SK-N-SH (cell line): ENCODE data around the gene SLC24A3. TPM values are rescaled to one million over a fixed set of nuclear protein-coding genes. Genes with fewer than 3 reads are reported as not detected.

Source experiments
- CTCF ChIA-PET: fragments of 300-600, 350-600 bp; formaldehyde crosslinking; extraction: SDS; loops from one replicate; lab custom pipeline; 2021; lab: Yijun Ruan, JAX
- POLR2A ChIA-PET: fragments of 350-600 bp; sonication (Branson Sonifier 250); formaldehyde crosslinking; extraction: SDS; loops from one replicate; lab custom pipeline; 2020; ENCODE audit warnings: antibody characterized with exemption, inconsistent platforms; lab: Yijun Ruan, JAX
- DNase-seq: peaks from one replicate; pipeline ENCODE4 v3.0.0; 2012
- H2AFZ ChIP-seq: fragments of 200-600 bp; sonication (generic); 2 replicates; pipeline ENCODE4 v1.8.1; 2016; ENCODE audit warnings: antibody characterized with exemption, mild to moderate bottlenecking, low read depth
- H3F3A ChIP-seq: fragments of 200-600 bp; sonication (generic); replicated peaks from 2 replicates; pipeline ENCODE3; 2016; ENCODE audit warnings: antibody characterized with exemption, mild to moderate bottlenecking; ENCODE audit not compliant: insufficient read depth
- H3K27ac ChIP-seq, 2 experiments: fragments of 200-500 bp in 1 of 2; fragments of 200-600 bp in 1 of 2; sonication (Bioruptor generic) in 1 of 2; sonication (generic), shearing (Covaris generic) in 1 of 2; 2 replicates each; pipeline versions ENCODE4 v1.5.1 to v1.6.1; 2014 to 2016; ENCODE audit warnings: low read depth in 2 of 2, inconsistent platforms in 1 of 2, low read length in 1 of 2, mild to moderate bottlenecking in 1 of 2, mixed read lengths in 1 of 2
- H3K27me3 ChIP-seq: fragments of 200-600 bp; sonication (generic), shearing (Covaris generic); 2 replicates; pipeline ENCODE4 v1.6.1; 2016; ENCODE audit warnings: mixed run types; ENCODE audit not compliant: insufficient read depth
- H3K36me3 ChIP-seq, 2 experiments: fragments of 200-500 bp in 1 of 2; fragments of 200-600 bp in 1 of 2; sonication (Bioruptor generic) in 1 of 2; sonication (generic) in 1 of 2; replicated peaks in 1 of 2; 2 replicates each; pipeline versions ENCODE3 to v1.5.1; 2014 to 2016; ENCODE audit warnings: low read length in 1 of 2, mild to moderate bottlenecking in 1 of 2; ENCODE audit not compliant: insufficient read depth in 2 of 2, control insufficient read depth in 1 of 2
- H3K4me1 ChIP-seq, 2 experiments: fragments of 200-500 bp in 1 of 2; fragments of 200-600 bp in 1 of 2; sonication (Bioruptor generic) in 1 of 2; sonication (generic), shearing (Covaris generic) in 1 of 2; 2 replicates each; pipeline versions ENCODE4 v1.5.1 to v1.6.1; 2014 to 2016; ENCODE audit warnings: low read depth in 1 of 2, low read length in 1 of 2, mixed run types in 1 of 2; ENCODE audit not compliant: insufficient read depth in 2 of 2, control insufficient read depth in 1 of 2
- H3K4me2 ChIP-seq: fragments of 200-600 bp; sonication (generic), shearing (Covaris generic); 2 replicates; pipeline ENCODE4 v1.6.1; 2017; ENCODE audit warnings: mixed run types
- H3K4me3 ChIP-seq, 2 experiments: fragments of 200-500 bp in 1 of 2; fragments of 200-600 bp in 1 of 2; sonication (Bioruptor generic) in 1 of 2; sonication (generic), shearing (Covaris generic) in 1 of 2; 2 replicates each; pipeline versions ENCODE4 v1.5.1 to v1.8.1; 2014 to 2016; ENCODE audit warnings: low read depth in 2 of 2, inconsistent platforms in 1 of 2, low read length in 1 of 2, mild to moderate bottlenecking in 1 of 2, mixed read lengths in 1 of 2, moderate library complexity in 1 of 2
- H3K79me2 ChIP-seq: fragments of 200-600 bp; sonication (generic); 2 replicates; pipeline ENCODE4 v1.8.1; 2017; ENCODE audit warnings: mild to moderate bottlenecking; ENCODE audit not compliant: insufficient read depth
- H3K9ac ChIP-seq: fragments of 200-600 bp; sonication (generic); 2 replicates; pipeline ENCODE4 v1.6.1; 2017; ENCODE audit warnings: mixed run types
- H3K9me2 ChIP-seq: fragments of 200-600 bp; sonication (generic); 2 replicates; pipeline ENCODE4 v1.6.1; 2017; ENCODE audit warnings: mixed run types
- H3K9me3 ChIP-seq: fragments of 200-600 bp; sonication (generic); 2 replicates; pipeline ENCODE4 v1.6.1; 2017; ENCODE audit warnings: mixed run types, mild to moderate bottlenecking, moderate library complexity
- H4K20me1 ChIP-seq: fragments of 200-600 bp; sonication (generic); 2 replicates; pipeline ENCODE4 v1.6.1; 2017; ENCODE audit warnings: mild to moderate bottlenecking, mixed run types; ENCODE audit not compliant: insufficient read depth
- CHD2 ChIP-seq: fragments of 150-350 bp; IDR thresholded peaks from 2 replicates; pipeline ENCODE4 v1.6.1; 2018; ENCODE audit warnings: low read length; ENCODE audit not compliant: partially characterized antibody
- CTCF ChIP-seq: fragments of 200-600 bp; sonication (generic); IDR thresholded peaks from 2 replicates; pipeline ENCODE4 v1.6.1; 2017; ENCODE audit warnings: antibody characterized with exemption, mild to moderate bottlenecking, moderate library complexity
- EP300 ChIP-seq, 2 experiments: IDR thresholded peaks; 2 replicates each; pipeline versions ENCODE4 v1.4.0 to v1.6.1; 2012; ENCODE audit warnings: borderline replicate concordance in 1 of 2, low read depth in 1 of 2, low read length in 1 of 2
- EZH2phosphoT487 ChIP-seq: fragments of 200-600 bp; sonication (generic); IDR thresholded peaks from 2 replicates; pipeline ENCODE4 v1.6.1; 2017; ENCODE audit warnings: low read depth, mixed run types, mild to moderate bottlenecking, antibody characterized with exemption, moderate library complexity, borderline replicate concordance
- FOSL2 ChIP-seq: IDR thresholded peaks from 2 replicates; pipeline ENCODE4 v1.4.0; 2012; ENCODE audit warnings: low read depth, mild to moderate bottlenecking, moderate library complexity, borderline replicate concordance
- FOXM1 ChIP-seq: IDR thresholded peaks from 2 replicates; pipeline ENCODE4 v1.4.0; 2012; ENCODE audit warnings: low read depth, mild to moderate bottlenecking
- GATA2 ChIP-seq: sonication (generic); formaldehyde crosslinking; IDR thresholded peaks from 2 replicates; pipeline ENCODE4 v1.5.0; 2020; ENCODE audit warnings: mild to moderate bottlenecking, missing genetic modification reagents
- JUND ChIP-seq: IDR thresholded peaks from 2 replicates; pipeline ENCODE4 v1.4.0; 2012
- MAX ChIP-seq: IDR thresholded peaks from 2 replicates; pipeline ENCODE4 v1.4.0; 2012; ENCODE audit warnings: low read depth
- MXI1 ChIP-seq: IDR thresholded peaks from 2 replicates; pipeline ENCODE4 v1.6.1; 2012; ENCODE audit warnings: mild to moderate bottlenecking, low read depth, low read length, improper control_type of control experiment
- NFIC ChIP-seq: IDR thresholded peaks from 2 replicates; pipeline ENCODE4 v1.4.0; 2012; ENCODE audit warnings: borderline replicate concordance
- RFX5 ChIP-seq: IDR thresholded peaks from 2 replicates; pipeline ENCODE4 v1.6.1; 2012; ENCODE audit warnings: mild to moderate bottlenecking, improper control_type of control experiment, low read length
- RXRA ChIP-seq: IDR thresholded peaks from 2 replicates; pipeline ENCODE4 v1.4.0; 2012; ENCODE audit warnings: low read depth, mild to moderate bottlenecking, borderline replicate concordance
- TCF12 ChIP-seq: IDR thresholded peaks from 2 replicates; pipeline ENCODE4 v1.4.0; 2012
- YY1 ChIP-seq: IDR thresholded peaks from 2 replicates; pipeline ENCODE4 v1.4.0; 2012; ENCODE audit warnings: low read depth, mild to moderate bottlenecking
- WGBS: methylation state at CpG from one replicate; pipeline ENCODE4 v1.1.6; 2017; ENCODE audit warnings: low lambda C conversion rate; 5-methylcytosine and 5-hydroxymethylcytosine counted together
- polyA plus RNA-seq, 3 experiments: library from polyadenylated mRNA; depleted of rRNA; stranded (reverse); fragments of >200 nt; gene quantifications; 2 replicates each; pipeline ENCODE4 v1.2.3, GENCODE V29; 2012
- TF ChIP-seq, protein P1 (sequence below): IDR thresholded peaks from 2 replicates; pipeline ENCODE4 v1.4.0; 2012; ENCODE audit warnings: low read depth, borderline replicate concordance
- TF ChIP-seq, protein P2 (sequence below): IDR thresholded peaks from 2 replicates; pipeline ENCODE4 v1.6.1; 2012; ENCODE audit warnings: mild to moderate bottlenecking, low read depth, low read length, moderate library complexity

Gene SLC24A3
- polyA plus RNA-seq, 1 of the 3 experiments (the other 2 are of a cell fraction) = not detected

GRCh38 chr20:19354950-19355349 lies 142.5 kb downstream of the SLC24A3 start:
- Histone ChIP-seq H2AFZ (no peak overlapping the region), H3K9ac (no peak overlapping the region), H3K9me3 (no peaks in the 10 kb centered on the region), H4K20me1 (no peaks in the 10 kb centered on the region), H3K4me1 (no peaks in the 10 kb centered on the region), H3K4me3 (no peak overlapping the region), H3K9me2 (no peaks in the 10 kb centered on the region), H3K79me2 (no peaks in the 10 kb centered on the region), H3F3A (no peaks in the 10 kb centered on the region), H3K36me3 (no peaks in the 10 kb centered on the region), H3K4me2 (no peak overlapping the region), H3K27me3 (no peaks in the 10 kb centered on the region; the same call in 1 of the 2 replicates), H3K27ac (no peak overlapping the region)
- DNase-seq = no peak
- 2% methylated on average over 3 of the region's 3 CpGs for WGBS
- CTCF ChIA-PET = no interaction called here
- POLR2A ChIA-PET = no interaction called here
- TF ChIP-seq FOSL2 = no peak
- TF ChIP-seq CTCF = no peak
- no peak for TF ChIP-seq MXI1
- TF ChIP-seq EP300 (IDR thresholded peaks at IDR 0.05; ENCODE audit: borderline replicate concordance in 1 of 2, low read depth in 1 of 2, low read length in 1 of 2) = no peak
- TF ChIP-seq RFX5 = no peak
- no peak for TF ChIP-seq TCF12
- TF ChIP-seq, protein P1, sequence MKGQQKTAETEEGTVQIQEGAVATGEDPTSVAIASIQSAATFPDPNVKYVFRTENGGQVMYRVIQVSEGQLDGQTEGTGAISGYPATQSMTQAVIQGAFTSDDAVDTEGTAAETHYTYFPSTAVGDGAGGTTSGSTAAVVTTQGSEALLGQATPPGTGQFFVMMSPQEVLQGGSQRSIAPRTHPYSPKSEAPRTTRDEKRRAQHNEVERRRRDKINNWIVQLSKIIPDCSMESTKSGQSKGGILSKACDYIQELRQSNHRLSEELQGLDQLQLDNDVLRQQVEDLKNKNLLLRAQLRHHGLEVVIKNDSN = no peak
- TF ChIP-seq MAX = no peak
- TF ChIP-seq, protein P2, sequence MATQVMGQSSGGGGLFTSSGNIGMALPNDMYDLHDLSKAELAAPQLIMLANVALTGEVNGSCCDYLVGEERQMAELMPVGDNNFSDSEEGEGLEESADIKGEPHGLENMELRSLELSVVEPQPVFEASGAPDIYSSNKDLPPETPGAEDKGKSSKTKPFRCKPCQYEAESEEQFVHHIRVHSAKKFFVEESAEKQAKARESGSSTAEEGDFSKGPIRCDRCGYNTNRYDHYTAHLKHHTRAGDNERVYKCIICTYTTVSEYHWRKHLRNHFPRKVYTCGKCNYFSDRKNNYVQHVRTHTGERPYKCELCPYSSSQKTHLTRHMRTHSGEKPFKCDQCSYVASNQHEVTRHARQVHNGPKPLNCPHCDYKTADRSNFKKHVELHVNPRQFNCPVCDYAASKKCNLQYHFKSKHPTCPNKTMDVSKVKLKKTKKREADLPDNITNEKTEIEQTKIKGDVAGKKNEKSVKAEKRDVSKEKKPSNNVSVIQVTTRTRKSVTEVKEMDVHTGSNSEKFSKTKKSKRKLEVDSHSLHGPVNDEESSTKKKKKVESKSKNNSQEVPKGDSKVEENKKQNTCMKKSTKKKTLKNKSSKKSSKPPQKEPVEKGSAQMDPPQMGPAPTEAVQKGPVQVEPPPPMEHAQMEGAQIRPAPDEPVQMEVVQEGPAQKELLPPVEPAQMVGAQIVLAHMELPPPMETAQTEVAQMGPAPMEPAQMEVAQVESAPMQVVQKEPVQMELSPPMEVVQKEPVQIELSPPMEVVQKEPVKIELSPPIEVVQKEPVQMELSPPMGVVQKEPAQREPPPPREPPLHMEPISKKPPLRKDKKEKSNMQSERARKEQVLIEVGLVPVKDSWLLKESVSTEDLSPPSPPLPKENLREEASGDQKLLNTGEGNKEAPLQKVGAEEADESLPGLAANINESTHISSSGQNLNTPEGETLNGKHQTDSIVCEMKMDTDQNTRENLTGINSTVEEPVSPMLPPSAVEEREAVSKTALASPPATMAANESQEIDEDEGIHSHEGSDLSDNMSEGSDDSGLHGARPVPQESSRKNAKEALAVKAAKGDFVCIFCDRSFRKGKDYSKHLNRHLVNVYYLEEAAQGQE = no peak
- no peak for TF ChIP-seq YY1
- TF ChIP-seq CHD2 = no peak
- no peak for TF ChIP-seq FOXM1
- TF ChIP-seq JUND = no peak
- TF ChIP-seq GATA2 (CRISPR knock-in tag) = no peak
- TF ChIP-seq RXRA = no peak
- no peak for TF ChIP-seq NFIC
- no peak for TF ChIP-seq EZH2phosphoT487
